HG03432 (cell line): ENCODE data around the gene RPS16.
A peak's percentile ranks its signal among the peaks of the same experiment; 100 is the strongest.
"Not testable (repeated sequence)": the region's sequence is repeated elsewhere in the genome, so short reads cannot be mapped to it uniquely, and the experiment has no call there.

Experiments used
- ATAC-seq: cut with Tn5 transposase; IDR thresholded peaks from one replicate; pipeline ENCODE4 v1.9.1; 2021; ENCODE audit warnings: mild to moderate bottlenecking, moderate library complexity; ENCODE audit not compliant: unreplicated experiment

The RPS16 gene

DNA sequence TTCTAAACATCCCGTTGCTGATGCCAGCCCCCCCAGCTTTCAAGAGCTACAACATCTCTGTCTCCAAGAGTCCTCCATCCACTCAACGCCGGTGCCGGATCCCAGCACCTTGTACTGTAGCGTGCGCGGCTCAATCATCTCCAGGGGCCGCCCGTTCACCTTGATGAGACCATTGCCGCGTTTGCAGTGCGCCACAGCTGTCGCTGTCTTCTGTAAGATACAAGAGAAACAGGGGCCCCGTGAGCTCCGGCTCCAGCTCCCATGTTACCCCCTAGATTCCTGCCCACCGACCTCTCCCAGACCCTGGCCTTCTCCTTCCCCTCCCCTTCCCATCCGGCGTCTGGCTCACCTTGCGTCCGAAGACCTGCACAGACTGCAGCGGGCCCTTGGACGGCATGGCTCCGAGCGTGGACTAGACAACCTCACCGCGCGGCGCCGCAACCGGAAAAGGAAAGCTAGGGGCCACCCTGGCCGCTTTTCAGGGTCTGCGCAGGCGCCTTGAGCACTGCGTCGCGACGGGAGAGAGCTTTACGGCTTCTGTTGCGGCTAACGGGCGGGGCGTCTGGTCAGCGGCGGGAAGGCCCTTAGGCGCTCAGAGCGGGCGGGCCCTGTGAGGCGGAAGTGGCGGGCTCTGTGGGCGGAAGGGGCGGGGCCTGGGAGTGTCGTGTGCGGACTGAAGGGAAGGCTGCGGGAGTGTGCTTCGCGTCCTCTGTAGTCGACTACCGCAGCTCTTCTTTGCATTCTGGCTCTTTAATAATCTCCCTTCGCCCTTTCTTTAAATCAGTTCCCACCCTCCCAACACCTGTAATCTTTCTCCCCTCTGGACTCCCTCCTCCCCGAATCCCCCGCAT lies at the start of gene RPS16:
Gene RPS16, minus strand, starts transcription at position 451 of the 851 bp plus-strand sequence. Its CDS starts 54 bp downstream, at position 397.
- ATAC-seq, result peak; percentile 83

DNA sequence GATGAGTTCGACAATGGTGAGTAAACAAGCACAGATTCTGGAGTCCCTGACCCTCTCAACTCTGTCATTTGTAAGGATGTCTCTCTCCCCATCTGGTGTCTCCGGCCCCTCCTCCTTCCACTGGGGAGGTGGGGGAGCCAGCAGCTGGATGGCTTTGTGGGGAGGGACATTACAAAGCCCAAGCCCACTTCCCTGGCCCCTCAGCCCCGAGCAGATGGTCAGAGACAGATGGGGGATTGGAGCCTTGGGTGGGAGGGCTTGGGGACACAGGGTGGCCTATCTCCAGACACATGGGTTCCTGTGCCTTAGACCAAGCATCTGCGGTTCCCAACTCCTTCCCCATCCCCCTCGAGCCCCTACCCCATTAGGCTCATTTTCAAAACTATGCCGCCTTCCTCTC lies 47.4 kb upstream of the RPS16 start:
- ATAC-seq, result no peak

DNA sequence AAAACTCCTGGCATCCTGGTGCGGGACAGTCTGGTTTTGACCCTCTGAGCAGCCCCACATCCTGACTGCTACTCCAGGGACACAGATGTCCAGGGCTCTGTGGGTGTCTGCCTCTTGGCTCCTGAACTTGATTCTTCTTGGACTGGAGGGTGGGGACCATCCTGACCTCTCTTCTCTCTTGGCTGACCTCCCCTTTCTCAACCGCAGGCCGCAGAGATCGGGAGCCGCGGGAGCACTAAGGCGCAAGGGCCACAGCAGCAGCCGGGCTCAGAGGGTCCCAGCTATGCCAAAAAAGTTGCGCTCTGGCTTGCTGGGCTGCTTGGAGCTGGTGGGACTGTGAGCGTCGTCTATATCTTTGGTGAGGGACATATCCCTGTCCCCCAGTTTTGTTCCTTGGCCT lies 45.9 kb upstream of the RPS16 start:
- no peak for ATAC-seq

DNA sequence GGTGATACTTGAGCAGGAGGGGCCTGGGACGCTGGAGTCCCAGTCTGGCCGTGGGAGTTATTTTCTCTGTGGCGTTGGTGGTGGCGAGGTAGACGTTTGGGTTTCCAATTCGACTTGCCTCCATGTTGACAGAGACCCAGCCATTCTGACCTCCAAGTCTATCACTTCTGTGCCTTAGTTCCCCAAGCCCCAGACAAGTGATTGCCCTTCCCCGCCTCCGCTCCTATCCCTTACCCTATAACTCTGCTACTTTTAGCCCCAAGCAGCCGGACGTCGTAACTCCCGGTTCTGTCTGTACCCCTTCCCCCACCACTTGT lies 45.4 kb upstream of the RPS16 start:
- no peak for ATAC-seq

DNA sequence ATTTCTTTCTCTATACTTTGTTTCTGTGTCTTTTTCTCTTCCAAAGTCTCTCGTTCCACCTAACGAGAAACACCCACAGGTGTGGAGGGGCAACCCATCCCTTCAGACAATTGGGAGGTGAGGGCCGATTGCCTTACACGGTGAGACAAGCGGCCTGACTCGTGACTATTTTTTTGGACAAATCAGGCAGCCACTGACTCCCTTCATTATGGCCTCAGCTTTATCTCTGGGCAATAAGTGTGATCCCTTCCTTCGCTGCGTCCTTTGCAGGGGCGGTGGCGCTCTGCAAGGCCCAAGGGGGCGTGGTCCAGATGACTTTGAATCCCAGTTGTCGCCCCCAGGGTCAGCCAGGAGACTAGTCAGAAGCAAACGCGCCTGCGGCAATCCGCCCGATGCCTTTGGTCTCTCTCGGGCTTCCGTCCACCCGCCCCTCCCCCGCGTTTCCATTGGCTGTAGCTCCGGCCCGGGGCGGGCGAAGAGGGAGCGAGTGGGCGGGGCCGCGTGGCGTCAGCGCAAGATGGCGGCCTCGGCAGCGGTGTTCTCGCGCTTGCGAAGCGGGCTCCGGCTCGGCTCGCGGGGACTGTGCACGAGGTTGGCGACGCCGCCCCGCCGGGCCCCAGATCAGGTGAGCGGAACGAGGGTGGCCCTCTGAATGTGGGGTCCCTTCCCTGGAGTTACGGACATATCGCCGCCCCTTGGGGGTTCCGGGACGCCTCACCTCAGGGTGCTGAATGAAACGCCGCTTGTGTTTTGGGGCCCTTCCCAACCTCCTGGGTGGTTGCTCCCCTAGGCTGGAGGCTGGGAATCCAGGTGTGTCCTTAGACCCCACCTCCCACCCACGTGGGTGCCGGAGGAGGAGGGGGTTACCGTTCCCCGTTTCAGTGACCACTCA lies 44.8 kb upstream of the RPS16 start, which contains the start of gene TIMM50:
Gene TIMM50, plus strand, starts transcription at position 502 of the 892 bp plus-strand sequence. Its CDS starts 16 bp downstream, at position 518.
- peak; percentile 90 for ATAC-seq

DNA sequence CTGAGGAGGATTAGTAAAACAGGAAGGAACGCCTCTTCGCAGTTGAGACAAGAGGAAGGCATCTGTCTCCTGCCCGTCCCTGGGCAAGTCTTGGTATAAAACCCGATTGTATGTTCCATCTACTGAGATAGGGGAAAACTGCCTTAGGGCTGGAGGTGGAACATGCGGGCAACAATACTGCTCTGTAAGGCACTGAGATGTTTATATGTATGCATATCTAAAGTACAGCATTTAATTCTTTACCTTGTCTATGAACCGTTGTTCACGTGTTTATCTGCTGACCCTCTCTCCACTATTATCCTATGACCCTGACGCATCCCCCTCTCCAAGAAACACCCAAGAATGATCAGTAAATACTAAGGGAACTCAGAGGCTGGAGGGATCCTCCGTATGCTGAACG lies 44.2 kb upstream of the RPS16 start:
- ATAC-seq, result no peak

DNA sequence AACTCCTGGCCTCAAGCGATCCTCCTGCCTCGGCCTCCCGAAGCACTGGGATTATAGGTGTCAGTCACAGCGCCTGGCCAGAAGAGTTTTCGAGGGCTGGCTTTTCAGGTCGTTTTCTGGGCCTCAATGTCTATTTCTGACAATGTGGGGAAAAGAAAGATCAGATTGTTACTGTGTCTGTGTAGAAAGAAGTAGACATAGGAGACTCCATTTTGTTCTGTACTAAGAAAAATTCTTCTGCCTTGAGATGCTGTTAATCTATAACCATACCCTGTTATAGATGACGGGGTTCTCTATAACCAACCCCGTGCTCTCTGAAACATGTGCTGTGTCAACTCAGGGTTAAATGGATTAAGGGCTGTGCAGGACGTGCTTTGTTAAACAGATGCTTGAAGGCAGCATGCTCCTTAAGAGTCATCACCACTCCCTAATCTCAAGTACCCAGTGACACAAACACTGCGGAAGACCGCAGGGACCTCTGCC lies 43.6 kb upstream of the RPS16 start:
- not testable (repeated sequence) for ATAC-seq

DNA sequence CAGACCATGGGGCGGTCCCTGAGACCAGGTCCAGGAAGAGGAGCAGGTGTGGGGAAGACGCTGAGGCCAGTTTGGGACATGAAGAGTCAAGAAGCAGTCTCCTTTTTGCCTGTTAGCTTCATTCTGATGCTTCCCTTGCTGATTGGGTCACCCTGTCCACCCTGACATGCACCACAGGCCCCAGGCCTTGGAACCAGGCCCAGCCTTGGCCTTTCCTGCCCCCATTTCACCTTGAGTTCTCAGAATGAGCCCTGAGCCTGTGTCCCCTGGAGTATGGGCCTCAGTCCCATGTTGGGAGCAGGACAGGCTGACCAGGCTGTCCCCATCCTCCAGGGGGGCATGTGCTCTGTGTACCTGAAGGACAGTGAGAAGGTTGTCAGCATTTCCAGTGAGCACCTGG lies 40.0 kb upstream of the RPS16 start:
- ATAC-seq, result no peak

DNA sequence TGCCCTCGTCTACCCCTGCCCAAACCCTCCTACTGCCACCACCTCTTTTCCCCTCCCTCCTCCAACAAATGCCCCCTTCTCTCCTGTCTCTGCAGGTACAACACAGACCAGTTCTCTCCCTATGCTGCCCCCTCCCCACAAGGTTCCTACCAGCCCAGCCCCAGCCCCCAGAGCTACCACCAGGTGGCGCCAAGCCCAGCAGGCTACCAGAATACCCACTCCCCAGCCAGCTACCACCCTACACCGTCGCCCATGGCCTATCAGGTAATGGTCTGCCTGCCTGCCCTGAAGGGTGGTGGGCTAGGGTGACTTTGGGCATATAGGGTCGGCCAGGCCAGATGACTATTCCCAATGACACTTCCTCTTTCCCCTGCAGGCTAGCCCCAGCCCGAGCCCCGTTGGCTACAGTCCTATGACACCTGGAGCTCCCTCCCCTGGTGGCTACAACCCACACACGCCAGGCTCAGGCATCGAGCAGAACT lies 38.4 kb upstream of the RPS16 start:
- no peak for ATAC-seq

DNA sequence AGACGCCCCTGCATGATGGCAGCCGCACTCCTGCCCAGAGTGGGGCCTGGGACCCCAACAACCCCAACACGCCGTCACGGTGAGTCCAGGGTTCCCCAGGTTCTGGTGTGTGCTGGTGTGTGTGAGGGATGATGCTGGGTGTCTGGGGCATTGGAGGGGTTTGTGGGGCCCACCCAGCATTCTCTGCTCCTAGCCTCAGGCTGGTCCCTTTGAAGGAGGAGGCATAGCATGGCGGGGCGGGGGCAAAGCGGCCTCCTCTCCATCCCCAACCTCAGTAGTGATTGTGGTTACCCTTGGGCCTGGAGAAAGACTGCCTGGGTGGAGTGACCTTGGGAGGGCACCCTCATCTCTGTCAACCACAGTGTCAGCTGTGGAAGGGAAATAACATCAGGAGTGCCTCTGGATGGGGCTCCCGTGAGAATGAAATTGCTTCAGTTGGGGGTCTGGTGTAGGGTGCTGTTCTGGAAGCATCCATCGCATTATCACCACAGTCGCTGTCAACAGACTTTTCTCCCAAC lies 37.8 kb upstream of the RPS16 start:
- ATAC-seq, result no peak

DNA sequence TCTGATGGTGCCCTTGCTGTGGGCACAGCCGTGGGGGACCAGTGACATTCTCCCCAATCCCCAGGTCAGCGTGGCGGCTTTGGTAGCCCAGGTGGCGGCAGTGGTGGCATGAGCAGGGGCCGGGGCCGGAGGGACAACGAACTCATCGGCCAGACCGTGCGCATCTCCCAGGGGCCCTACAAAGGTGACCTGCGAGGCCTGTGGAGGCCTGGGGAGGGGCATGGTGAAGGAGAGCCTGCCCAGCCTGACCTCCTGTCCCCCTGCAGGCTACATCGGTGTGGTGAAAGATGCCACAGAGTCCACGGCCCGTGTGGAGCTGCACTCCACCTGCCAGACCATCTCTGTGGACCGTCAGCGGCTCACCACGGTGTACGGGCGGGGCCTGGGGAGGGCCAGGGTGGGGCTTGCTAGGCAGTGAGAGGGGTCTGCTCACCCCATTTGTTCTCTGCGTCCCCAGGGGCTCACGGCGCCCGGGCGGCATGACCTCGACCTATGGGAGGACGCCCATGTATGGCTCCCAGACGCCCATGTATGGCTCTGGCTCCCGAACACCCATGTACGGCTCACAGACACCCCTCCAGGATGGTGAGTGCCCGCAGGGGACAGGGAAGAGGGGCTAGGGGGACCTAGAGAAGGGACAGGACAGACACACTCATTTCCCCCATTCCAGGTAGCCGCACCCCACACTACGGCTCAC lies 37.1 kb upstream of the RPS16 start:
- ATAC-seq, result no peak

DNA sequence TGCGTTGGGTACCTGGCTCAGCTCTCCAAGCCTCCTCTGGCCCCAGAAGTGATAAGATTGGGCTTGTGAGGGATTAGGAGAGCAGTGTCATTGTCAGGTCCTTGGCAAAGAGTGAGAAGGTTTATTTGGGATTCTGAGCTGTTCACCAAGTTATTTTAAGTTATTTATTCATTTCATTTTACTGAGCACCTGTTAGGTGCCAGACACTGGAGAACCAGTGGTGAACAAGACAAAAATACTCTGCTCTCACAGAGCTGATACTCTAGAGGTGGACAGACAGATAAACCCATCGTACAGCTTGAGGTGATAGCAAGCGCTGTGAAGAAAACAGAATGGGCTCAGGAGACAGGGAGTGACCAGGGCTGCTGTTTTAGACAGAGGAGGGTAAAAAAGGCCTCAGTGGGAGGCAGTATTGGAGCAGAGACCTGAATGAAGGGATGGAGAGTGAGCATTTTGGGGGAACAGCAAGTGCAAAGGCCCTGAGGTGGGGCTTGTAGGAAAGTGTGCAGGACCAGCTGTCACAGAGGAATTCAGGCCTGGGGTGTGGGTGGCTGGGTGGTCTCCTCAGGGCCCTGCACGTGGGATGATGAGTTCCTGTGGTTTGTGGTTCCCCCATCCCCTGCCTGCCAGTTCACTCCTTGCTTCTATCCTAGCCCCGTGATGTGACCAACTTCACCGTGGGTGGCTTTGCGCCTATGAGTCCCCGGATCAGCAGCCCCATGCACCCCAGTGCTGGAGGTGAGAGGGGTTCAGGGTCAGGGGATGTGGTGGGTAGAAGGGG lies 36.2 kb upstream of the RPS16 start:
- no peak for ATAC-seq

DNA sequence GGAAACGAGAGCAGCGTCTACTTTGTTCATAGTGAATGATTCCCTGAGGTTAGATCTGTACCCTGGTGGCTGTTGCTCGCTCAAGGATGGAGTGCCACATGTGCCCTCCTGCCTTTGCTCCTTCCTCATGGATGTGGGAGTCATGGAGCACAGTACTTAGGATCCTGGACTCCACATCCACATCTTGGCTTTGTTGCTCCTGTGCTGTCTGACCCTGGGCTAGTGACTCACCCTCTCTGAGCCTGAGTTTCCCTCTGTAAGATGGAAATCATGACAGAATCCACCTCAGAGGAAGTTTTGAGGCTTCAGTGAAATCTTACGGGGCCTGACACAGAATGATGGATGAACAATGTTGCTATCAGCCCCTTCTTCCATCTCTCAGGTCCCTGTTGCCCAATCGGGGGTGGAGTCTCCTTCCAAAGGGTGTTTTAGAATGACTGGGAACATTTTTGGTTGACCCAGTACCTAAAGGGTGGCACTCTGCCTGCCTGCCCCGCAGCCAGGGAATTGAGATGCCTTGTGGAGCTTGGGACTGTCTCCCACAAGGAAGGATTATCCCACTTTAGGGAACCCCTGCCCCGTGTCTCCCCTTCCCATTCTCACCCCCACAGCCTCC lies 35.1 kb upstream of the RPS16 start:
- ATAC-seq, result no peak

DNA sequence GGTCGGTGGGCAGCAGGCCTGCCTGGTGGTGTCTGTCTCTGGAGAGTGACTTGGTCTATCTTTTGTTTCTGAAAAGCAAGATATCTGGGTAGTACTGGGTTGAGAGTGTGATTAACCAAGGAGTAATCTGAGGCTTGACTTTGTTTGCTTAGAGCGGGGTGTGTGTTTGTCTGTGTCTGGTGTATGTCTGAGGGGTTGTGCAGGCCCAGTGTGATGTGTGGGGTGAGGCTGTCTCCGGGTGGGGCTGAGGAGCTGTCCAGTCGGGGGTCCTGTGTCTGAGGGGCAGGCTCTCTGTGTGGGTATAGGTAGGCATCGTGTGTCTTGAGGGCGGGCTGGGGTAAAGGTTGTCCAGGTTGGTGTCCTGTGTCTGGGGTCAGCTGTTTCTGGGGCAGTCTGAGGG lies 33.8 kb upstream of the RPS16 start:
- no peak for ATAC-seq

DNA sequence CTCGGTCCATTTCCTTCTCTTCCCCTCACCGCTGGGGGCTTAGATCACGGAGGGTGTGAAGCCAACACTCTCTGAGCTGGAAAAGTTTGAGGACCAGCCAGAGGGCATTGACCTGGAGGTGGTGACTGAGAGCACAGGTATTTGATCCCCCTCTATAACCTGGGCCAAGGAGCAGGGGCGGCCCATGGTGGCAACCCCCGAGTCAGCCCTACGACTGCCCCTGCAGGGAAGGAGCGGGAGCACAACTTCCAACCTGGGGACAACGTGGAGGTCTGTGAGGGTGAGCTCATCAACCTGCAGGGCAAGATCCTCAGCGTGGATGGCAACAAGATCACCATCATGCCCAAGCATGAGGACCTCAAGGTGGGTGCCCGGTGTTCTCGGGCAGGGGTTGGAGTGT lies 33.3 kb upstream of the RPS16 start:
- ATAC-seq, result no peak

DNA sequence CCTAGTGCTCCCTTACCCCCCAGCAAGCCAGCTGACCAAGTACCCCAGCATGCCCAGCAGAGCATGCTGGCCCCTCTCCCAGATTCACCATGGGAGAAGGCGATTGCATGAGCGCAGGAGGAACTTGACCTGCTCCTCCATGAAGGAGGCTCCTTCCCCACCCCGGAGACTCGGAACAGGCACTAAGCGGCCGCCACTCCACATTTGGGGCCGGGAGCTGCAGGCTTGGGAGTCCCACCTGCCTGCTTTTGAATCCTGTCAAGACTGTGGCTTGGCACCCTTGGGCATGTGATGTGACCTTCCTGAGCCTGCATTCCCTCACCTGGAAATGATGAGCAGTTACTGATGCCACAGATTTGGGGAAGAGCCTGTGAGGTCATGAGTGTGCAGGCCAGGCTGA lies 32.2 kb upstream of the RPS16 start:
- no peak for ATAC-seq

DNA sequence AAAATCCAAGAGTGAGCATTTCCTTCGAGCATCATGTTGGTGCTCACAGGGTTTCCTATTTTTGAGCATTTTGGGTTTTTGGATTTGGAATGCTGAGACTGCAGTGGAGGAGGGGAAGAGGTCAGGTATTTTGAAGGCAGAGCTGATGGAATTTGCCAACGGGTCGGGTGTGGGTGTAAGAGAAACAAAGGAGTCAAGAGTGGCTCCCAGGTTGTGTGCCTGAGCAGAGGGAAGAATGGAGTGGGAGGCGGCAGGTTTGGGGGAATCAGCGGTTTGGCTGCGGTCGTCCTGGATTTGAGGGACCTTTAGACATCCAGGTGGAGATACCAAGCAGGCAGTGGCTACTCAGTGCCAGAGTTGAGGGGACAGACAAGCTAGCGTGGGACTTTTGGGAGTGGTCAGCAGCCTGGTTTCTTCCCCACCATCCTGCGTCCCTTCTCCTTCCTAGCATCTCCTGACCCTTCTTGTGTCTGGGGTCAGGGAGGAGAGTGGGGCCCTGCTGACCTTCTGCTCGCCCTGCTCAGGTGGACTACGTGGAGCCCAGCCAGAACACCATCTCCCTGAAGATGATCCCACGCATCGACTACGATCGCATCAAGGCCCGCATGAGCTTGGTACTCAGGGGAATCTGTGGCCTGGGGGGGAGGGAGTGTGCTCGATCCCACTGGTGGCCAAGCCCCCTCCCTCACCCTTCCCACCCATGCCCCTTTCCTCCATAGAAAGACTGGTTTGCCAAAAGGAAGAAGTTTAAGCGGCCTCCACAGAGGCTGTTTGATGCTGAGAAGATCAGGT lies 30.4 kb upstream of the RPS16 start:
- no peak for ATAC-seq

DNA sequence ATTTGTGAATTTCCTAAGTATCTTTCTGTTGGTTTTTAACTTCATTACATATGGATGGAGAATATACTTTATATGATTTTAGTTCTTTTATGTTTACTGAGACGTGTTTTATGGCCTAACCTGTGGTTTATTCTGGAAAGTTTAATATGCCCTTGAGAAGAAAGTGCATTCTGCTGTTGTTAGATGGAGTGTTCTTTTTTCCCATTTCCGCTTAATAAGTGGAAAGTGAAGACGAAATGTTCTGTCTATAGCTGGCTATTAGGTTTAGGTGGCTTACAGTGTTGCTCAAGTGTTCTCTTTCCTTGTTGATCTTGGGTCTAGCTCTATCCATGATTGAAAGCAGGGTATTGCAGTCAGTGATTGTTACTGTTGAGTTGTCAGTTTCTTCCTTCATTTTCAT lies 27.7 kb upstream of the RPS16 start:
- ATAC-seq, result no peak

DNA sequence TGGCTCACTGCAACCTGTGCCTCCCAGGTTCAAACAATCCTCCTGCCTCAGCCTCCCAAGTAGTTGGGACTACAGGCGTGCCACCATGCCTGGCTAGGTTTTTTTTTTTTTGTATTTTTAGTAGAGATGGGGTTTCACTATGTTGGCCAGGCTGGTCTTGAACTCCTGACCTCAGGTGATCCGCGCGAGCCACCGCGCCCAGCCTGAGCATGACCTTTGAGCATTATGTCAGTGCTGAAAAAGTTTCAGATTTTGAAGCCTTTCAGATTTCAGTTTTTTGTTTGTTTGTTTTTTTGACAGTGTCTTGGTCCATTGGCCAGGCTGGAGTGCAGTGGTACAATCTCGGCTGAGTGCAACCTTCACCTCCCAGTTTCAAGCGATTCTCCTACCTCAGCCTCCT lies 15.5 kb upstream of the RPS16 start:
- not testable (repeated sequence) for ATAC-seq
